T-helper 1 cell (primary cell): Measurements from ENCODE around the gene KLRF1.
"Not testable (repeated sequence)": the region's sequence is repeated elsewhere in the genome, so short reads cannot be mapped to it uniquely, and the experiment has no call there.

Experiments
- DNase-seq, 5 donors: peaks; one replicate each; pipeline ENCODE4 v3.0.0-alpha.2; 2012 to 2020

KLRF1 gene

GRCh38 chr12:9870286-9870866, 43.1 kb downstream of the KLRF1 start:
- DNase-seq: no peak

DNA sequence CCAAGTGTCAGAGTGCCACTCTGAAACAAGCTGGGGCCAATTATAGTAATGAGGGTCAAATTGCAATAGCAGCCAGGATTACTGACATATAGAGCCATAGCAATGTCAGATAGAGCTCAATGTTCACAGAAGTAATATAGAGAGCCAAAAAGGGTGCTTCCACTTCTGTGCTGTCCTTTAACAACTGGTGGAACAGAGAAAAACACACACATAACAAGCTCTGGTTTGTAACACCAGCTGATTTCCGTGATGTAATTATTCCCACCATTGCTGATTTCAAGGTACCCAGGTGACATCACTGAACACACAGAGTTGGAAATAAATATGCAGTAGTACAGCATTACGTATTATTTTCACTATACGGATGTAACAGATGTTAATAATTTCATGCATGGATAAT, 44.9 kb downstream of the KLRF1 start:
- no peak for DNase-seq

DNA sequence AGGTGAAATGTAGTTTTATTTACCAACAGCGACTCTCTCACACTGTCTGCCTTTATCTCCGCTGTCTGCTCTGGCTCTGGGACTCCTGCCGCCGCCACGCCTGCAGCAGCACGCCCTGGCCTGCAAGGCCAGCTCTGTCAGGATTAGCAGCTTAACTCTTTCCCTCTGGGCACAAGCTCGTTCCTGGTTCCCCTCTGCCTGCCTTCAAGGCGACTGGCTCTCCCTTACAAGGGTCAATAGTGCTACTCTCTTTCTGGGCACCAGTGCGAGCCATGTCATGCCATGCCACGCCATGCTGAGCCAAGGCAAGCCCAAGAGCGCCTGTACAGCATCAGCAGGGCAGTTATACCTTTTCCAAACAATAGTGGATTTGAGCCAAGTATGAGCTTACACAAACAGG, 45.5 kb downstream of the KLRF1 start:
- DNase-seq: no peak

- not testable (repeated sequence) for DNase-seq
Observed at GRCh38 chr12:9876120-9876519, 48.8 kb downstream of the KLRF1 start.

DNA sequence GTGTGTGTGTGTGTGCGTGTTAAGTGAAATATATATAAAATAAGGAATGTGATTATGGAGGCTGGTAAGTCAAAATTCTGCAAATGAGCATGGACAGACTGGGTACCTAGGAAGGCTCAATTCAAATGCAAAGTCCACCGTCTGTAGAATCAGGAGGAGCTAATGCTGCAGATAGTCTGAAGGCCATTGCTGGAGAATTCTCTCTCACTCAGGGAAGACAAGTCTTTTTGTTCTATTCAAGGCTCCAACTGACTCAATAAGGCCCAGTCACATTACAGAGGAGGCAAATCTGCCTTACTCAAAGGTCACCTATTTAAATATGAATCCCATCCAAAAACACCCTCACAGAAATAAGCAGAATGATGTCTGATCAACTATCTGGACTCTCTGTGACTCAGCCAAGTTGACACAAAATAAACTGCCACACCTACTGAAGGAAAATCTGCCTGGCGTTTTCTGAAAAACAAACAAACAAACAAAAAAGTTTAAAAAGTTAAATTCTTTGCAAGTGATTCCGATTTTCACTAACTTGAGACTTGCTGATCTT, 53.3 kb downstream of the KLRF1 start:
- DNase-seq: no peak

GRCh38 chr12:9881246-9881645, 54.0 kb downstream of the KLRF1 start, which contains the start of gene KLRF2:
Gene KLRF2, plus strand, starts transcription at chr12:9881489. Its CDS starts 107 bp downstream, at chr12:9881596.
- no peak for DNase-seq

- no peak for DNase-seq
Observed at GRCh38 chr12:9881988-9882387, 54.7 kb downstream of the KLRF1 start.

DNA sequence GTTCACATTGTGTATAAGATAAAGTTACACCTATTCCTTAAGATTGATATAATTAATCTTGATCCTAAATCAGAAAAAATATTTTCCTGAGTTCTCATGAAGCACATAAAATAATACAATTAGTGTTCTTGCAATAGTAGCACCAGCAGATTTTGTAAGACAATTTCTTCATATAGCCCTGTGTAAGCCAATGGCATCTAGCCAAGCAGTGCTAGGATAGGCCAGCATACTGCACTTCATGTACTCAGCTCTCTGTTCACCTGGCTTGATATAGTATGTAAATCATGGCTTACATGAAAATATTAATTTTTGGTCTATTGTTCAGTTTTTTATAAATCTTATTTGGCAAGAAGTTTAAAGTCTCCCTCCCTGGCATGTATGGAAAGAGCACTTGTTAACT, 55.9 kb downstream of the KLRF1 start:
- DNase-seq: no peak

DNA sequence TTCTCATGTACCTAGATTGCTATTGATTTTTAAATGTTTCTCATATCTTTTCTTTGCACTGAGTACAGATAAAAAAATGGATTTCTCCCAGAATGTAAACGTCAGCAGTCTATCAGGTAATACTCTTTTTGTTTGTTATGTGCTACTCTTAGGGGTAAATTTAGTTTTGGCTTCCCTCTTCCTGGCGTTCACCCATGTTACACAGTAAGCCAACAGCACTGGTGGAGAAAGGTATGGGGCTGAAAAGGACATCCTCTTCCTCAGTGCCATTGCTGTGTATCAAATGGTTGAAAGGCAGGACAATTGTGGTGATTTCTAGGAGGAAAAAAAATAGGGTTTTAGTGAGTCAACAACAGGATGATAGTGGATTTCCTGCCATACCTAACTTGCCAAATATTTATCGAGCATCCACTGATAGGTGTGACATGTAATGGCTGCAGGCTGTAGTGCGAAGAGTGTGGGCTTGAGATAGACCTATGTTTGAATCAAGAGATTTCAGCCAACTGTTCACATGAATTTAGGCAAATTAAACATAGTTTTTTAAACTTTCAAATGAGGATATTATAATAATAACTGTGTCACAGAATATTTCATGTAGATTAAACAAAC, 61.5 kb downstream of the KLRF1 start:
- no peak for DNase-seq
